Stimulated activated naive CD8-positive, alpha-beta T cell treated with anti-CD3 and anti-CD28 coated beads, Interleukin-15, Interleukin-2, amounts not matched to agents 100 U/mL and 50 U/mL, for 24 hours (primary cell): ENCODE results near the gene PAX3.

Experiments
- ATAC-seq: fragments of 150-1000 bp; cut with Tn5 transposase; one replicate; pipeline ENCODE4 v1.10.0; 2021
- DNase-seq: peaks from one replicate; pipeline ENCODE4 v3.0.0; 2021

Gene PAX3

GRCh38 chr2:222310747-222311318 is 12.0 kb upstream of the PAX3 start:
- DNase-seq (no peak), ATAC-seq (no peak)

DNA sequence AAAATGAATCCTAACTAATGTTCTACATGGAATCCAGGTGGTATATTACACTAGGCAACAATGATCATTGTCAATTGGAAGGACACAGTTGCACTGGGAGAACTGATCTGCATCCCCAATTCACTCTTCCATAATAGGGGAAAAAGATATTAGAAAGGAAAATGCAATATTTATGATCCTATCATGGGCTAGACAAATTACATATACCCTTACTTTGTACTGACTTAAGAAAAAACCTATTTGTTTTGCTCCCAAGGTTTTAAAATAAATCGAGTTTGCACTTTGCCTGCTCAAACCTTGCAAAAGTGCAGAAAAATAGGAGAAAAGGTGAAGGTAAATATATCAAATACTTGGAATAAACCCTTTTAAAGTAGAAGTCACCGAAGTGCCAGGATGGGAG is 11.0 kb upstream of the PAX3 start:
- DNase-seq = no peak
- no peak for ATAC-seq

GRCh38 chr2:222309361-222309760 is 10.6 kb upstream of the PAX3 start:
- ATAC-seq (no peak), DNase-seq (no peak)

- DNase-seq (no peak), ATAC-seq (no peak)
Observed at GRCh38 chr2:222307978-222308730, 9.4 kb upstream of the PAX3 start.

- DNase-seq = no peak
- ATAC-seq = no peak
Observed at GRCh38 chr2:222307143-222307756, 8.5 kb upstream of the PAX3 start.

DNA sequence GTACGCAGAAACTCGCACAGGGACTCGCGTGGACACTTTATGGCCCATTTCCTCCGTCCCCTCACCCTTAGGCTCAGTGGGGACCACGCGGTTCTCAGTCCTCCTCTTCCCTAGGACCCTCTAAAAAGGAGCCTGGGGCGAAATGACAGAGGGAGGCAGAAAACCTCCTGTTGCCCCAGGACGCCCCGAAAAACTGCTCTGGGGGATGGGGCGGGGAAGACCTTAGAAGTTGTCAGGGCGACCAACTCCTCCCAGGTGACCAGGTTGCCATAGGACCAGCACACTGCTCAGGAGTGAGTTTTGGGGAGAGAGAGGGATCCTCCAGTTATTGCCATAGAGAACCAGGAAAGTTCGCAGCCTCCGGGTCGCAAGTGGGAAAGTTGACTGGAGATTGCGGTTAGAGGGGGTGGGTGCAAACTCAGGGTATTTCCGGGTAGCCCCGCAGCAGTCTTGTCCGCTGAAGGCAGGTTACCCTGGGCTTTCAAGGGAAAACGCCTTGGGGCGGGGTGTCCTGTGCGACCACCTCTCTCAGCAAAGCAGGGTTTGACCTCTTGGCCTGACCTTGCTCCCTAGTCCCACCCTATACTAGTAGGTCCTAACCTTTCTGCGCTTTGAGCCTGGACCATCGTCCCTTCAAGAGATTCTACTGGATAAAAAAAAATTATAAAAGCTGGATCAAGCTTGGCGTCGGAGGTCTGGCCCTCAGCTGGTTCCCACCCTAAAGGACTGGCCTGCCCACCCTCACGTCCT is 7.8 kb upstream of the PAX3 start:
- DNase-seq = no peak
- ATAC-seq = peak; percentile 17

DNA sequence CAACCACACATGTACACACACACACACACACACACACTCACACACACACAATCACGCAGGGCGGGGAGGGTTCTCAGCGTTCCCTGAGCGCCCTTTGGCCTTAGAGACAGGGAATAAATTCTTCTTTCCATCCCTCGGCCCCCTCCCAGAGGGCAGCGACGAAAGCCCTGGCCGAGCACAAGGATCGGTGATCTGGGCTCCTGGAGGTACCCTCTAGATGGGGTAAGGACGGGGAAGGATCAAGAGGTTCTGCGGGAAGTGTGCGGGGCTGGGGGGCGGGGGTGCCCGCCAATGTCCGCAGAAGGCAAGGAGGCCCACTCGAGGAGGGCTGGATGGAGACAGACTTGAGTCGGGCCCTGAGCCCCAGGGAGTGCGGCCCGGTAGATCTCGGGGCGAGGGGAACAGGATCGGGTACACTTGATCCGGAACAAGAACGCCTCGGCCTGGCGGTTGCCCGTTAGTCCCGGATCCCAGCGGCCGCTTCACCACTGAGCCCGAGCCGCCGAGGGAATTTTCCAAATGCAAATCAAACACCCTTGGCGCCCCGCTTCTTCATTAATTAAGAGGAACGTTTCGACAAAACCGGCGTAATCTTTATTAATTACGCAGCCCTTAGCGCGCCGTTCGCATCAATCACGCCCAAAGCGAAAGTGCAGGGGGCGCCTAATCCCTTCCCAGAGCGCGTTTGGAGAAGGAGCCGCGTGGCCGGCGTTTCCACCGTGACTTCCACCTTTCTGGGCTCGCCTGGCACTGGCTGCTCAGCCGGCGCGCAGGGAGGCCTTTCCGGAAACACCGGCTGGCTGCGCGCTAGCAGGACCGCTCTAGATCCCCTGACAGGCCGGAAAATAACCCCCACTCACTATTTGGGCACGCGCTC is 7.0 kb upstream of the PAX3 start:
- DNase-seq (no peak), ATAC-seq (no peak)

DNA sequence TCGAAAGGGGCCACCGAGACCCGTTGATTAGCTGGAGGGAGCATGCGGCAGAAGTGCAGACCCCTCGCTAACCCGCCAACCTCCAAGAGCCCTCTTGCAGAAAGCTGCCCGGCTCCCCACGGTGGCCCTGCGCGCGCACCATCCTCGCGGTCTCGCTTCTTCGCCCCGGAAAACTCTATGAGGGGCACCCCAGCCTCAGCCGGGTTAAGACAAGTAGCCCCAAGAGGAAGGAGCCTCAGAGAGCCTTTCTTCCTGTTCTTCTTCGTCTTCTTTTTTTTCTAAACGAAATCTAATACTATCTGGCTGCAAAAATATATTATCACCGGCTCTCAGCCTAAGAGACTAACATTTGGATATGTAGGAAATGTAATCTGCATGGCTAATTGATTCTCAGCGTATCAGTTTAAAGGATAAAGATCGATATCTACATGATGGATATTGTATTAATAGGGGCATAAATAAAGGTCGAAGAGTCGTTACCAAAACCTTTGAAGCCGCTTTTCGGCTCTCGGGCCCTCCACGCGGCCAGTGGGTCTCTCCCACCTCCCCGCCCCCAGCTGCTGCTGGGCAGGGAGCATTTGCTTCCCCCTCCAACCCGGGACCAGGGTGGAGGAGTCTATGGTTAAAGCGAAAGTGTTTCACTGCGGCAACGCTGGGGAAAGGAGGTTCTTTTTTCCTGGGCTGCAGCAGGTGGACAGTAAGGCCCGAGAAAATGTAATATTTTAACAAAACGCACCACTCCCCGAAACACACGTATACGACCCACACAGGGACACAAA is 6.1 kb upstream of the PAX3 start:
- ATAC-seq (no peak), DNase-seq (no peak)

DNA sequence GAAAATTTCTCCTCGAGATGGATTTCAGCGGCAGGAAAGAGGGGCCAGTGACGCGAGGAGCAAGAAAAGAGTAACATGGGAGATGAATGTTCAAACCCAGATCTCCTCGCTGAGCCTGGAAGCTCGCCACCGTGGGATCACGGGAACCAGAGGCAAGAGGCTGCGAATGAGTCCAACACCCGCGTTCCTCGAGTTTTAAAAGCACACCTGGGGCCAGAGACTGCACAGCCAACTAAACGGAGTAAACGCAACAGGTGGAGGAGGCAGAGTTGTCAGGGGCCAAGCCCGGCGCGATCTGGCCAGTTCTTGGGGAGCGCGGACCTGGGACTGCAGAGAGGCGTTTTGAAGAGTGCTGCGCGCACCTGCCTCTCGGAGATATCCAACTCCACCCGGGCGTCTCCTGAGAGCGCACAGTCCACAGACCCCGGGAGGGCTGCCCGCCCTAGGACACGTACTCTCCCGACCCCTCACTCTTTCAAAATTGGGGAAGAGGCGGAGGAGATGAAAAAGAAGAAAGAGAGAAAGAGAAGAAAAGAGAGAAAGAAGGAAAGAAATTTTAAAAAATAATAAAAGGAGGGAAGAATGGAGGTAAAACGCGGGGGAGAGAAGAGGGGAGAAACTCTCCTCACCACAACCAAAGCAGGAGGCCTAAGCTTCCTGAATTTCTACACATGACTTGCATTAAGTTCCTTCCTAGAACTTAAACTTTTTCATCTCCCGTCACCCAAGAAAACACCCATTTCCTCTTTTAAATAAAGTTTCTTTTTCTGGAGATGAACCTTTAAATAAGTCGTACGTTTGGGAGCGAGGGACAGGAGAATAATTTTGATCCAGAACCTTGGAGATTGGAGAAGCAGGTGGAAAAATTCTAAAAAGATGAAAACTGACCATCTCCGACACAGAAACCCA is 5.3 kb upstream of the PAX3 start:
- ATAC-seq (no peak), DNase-seq (no peak)

GRCh38 chr2:222303045-222303827 is 4.4 kb upstream of the PAX3 start:
- ATAC-seq (no peak), DNase-seq (no peak)

DNA sequence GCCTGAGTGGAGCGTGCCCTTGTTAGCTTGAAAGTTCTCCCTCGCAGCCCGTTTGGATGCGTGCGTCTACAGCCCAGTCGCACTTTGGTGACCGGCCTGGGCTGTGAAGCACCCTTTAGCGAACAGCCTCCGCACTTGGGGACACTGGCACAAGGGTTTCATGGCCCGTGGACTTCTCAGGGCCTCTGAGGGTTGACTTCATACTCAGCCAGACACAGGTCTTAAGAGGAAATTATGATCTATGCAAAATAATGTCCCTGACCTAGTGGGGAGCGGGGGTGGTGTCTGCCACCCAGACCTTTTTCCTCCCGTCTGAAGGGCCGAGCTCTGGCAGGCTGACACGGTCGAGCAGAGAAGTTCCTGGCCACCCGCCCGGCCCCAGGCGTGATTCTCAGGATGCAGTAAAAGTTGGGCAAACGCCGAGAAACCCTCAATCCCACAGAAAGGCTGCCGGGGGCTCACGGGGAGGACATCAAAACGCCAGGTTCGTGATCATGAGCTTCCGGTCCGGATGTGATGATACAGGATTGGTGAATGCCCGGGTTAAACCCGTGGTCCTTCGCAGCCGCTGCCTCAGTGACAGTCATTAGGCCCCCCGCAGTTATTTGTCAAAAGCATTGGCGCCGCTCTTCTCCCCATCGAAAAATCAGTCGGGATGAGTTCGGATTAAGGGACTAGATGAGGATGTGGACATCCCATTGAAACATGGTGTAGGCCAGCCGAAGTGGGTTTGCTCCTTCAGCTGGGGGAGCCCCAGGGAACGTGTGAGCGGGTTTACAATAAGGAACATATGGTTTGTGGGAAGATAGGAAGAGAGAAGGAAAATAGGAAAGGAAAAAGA is 3.6 kb upstream of the PAX3 start:
- DNase-seq (no peak), ATAC-seq (no peak)

DNA sequence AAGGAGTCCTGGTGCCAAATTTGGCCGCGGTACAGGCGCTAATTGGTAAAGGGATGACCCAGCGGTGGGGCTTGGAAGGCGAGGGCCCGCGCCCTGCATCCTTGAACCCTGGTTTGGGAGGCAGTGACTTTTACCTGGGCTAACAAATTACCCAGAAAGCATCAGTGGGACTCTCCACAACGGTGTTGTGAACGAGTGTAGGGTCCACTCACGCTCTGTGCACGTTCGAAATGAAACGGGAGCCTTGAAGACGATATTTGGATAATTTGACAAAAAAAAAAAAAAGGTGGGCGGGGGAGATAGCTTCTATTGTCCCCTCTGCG is 3.0 kb upstream of the PAX3 start:
- no peak for DNase-seq
- no peak for ATAC-seq

DNA sequence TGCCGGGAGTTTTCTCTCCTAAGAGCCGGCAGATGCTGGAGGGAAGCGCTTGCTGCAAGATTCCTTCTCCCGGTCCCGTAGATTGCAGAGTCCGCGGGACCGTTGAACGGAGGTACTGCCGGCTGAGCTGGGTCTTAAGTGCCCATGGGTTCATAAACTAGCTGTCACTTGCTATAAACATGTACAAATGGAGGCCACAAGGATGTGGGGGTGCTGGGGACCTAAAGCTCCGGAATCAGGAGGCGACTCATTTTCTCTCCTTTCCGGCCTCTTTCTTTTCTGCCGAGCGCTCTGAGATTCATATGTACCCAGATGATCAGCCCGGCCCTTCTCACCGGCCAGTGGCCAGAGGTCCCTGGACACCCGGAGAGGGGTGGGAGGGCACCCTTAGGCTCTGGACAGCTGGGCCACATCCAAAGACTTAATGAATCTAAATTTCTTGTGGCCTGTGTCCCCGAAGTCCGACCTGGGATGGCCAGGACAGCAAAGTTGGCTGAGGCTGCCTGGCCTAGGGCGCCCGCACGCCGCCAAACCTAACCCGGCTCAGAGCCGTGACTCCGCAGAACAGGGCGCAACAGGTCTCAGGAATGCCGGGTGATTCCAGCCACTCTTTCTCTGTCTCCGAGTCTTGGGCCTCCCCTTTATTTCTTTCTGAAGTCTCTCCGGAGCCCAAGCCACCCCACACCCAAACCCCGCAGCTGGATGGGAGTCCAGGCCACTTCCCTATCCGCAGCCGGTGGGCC is 2.4 kb upstream of the PAX3 start:
- no peak for DNase-seq
- ATAC-seq = no peak

DNA sequence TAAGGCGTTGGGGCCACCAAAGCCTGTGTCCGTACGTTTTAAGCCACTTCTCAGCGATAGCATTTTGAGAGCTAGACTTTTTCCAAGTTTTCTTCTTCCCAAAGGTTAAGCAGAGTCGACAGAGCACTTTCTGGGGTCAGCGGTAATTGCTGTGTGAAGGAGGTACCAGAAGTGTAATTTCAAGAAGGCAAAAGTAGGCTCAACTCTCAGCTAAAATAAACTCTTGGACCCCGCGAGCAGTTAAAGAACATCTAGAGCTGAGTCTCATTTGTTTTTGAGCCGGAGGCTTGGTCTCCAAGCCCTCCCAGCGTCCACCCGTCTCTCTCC is 1.9 kb upstream of the PAX3 start:
- ATAC-seq = no peak

DNA sequence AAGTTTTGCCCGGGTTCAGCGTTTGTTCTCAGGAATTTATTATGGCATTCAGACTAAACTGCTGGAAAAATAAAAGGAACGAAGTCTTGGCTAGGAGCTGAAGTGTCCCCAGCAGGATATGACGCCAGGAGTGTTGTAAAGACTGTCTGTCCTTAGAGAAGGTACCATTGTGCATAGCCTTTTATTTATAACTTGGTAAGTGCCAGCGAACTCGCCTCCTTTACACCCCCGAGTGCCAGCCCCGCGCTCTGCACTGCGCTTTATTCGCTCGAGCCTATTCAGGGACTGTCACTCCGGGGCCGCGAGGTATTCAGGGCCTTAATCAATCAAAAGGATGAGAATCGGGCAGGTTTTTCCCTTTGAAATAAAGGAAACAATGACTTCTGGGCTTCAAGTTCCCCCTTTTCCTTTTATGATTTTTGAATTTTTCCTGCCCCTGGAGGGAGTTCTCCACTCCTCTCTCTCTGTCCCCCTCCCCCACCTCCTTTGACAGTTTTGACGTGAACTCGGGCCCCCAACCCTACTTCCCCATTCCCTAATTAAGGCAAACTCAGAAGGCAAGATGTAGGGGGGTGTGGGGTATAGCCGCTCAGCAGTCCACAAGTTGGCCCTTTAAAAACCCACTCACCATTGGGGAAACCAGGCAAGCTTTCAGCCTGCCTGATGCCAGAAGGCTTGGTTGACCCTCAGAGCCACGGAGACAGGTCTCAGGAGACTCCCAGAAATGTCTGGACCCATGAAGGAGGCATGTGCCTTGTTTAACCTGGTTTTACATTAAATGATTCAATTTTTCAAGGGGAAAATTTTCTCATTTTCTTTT is 1.3 kb upstream of the PAX3 start:
- ATAC-seq = no peak
- no peak for DNase-seq

More for the DNA sequence above, 1.9 kb upstream of the PAX3 start:
- DNase-seq = no peak

- no peak for ATAC-seq
Observed at GRCh38 chr2:222298001-222298310, 842 bp downstream of the PAX3 start.

GRCh38 chr2:222297600-222297935 is 1.2 kb downstream of the PAX3 start:
- DNase-seq (no peak), ATAC-seq (no peak)

More at GRCh38 chr2:222298001-222298310, 842 bp downstream of the PAX3 start:
- DNase-seq = no peak
